Mesenchymal stem cell (in vitro differentiated cells and primary cell): Measurements from ENCODE around the gene MBTPS1.

Source experiments
- DNase-seq: peaks from one replicate; pipeline ENCODE4 v3.0.0-alpha.2; 2013
- H2AFZ ChIP-seq: one replicate; pipeline ENCODE4 v1.6.1; 2013; ENCODE audit warnings: low read depth, mild to moderate bottlenecking, control low read depth, inconsistent platforms, low read length, moderate library complexity
- H2AK5ac ChIP-seq: 2 replicates; pipeline ENCODE4 v1.6.1; 2013; ENCODE audit warnings: low read length, moderate library complexity, mild to moderate bottlenecking, inconsistent platforms; ENCODE audit not compliant: severe bottlenecking
- H2BK120ac ChIP-seq: one replicate; pipeline ENCODE4 v1.6.1; 2013; ENCODE audit warnings: low read depth, mild to moderate bottlenecking, inconsistent platforms, low read length, moderate library complexity
- H2BK12ac ChIP-seq, 2 experiments: one replicate each; pipeline ENCODE4 v1.6.1; 2013; ENCODE audit warnings: inconsistent platforms in 2 of 2, low read length in 2 of 2, mild to moderate bottlenecking in 2 of 2, moderate library complexity in 2 of 2, control low read depth in 1 of 2
- H2BK15ac ChIP-seq: one replicate; pipeline ENCODE4 v1.6.1; 2013; ENCODE audit warnings: mild to moderate bottlenecking, low read depth, inconsistent platforms; ENCODE audit not compliant: poor library complexity, severe bottlenecking
- H2BK5ac ChIP-seq: 2 replicates; pipeline ENCODE4 v1.6.1; 2013; ENCODE audit warnings: low read depth, mild to moderate bottlenecking, low read length, control low read depth, inconsistent platforms; ENCODE audit not compliant: poor library complexity, severe bottlenecking
- H3K14ac ChIP-seq, 2 experiments: one replicate each; pipeline ENCODE4 v1.6.1; 2013; ENCODE audit warnings: inconsistent platforms in 2 of 2, low read length in 2 of 2, control low read depth in 1 of 2, mild to moderate bottlenecking in 1 of 2, moderate library complexity in 1 of 2
- H3K18ac ChIP-seq, 2 experiments: one replicate each; pipeline ENCODE4 v1.6.1; 2013; ENCODE audit warnings: inconsistent platforms in 2 of 2, low read length in 2 of 2, control low read depth in 1 of 2, low read depth in 1 of 2, mild to moderate bottlenecking in 1 of 2
- H3K23ac ChIP-seq, 2 experiments: one replicate each; pipeline ENCODE4 v1.6.1; 2013; ENCODE audit warnings: inconsistent platforms in 2 of 2, low read length in 2 of 2, mild to moderate bottlenecking in 2 of 2, moderate library complexity in 2 of 2, control low read depth in 1 of 2
- H3K27ac ChIP-seq: 2 replicates; pipeline ENCODE4 v1.5.1; 2013; ENCODE audit warnings: mild to moderate bottlenecking, moderate library complexity, low read length, control low read depth, inconsistent platforms; ENCODE audit not compliant: poor library complexity, severe bottlenecking
- H3K27me3 ChIP-seq, 2 experiments: 2 replicates each; pipeline versions ENCODE4 v1.6.1 to v1.7.0; 2013; ENCODE audit warnings: low read length in 2 of 2, mild to moderate bottlenecking in 2 of 2, moderate library complexity in 2 of 2, control low read depth in 1 of 2, inconsistent platforms in 1 of 2; ENCODE audit not compliant: control insufficient read depth in 1 of 2, insufficient read depth in 1 of 2
- H3K36me3 ChIP-seq, 2 experiments: 2 replicates each; pipeline versions ENCODE4 v1.6.1 to v1.7.0; 2013; ENCODE audit warnings: low read length in 2 of 2, control low read depth in 1 of 2, inconsistent platforms in 1 of 2, low read depth in 1 of 2, mild to moderate bottlenecking in 1 of 2; ENCODE audit not compliant: insufficient read depth in 2 of 2, control insufficient read depth in 1 of 2
- H3K4ac ChIP-seq, 2 experiments: one replicate each; pipeline ENCODE4 v1.6.1; 2013; ENCODE audit warnings: inconsistent platforms in 2 of 2, low read length in 2 of 2, mild to moderate bottlenecking in 2 of 2, moderate library complexity in 2 of 2, control low read depth in 1 of 2, low read depth in 1 of 2
- H3K4me1 ChIP-seq: 2 replicates; pipeline ENCODE4 v1.6.1; 2013; ENCODE audit warnings: low read depth, low read length, control low read depth; ENCODE audit not compliant: control insufficient read depth, insufficient read depth
- H3K4me2 ChIP-seq: 2 replicates; pipeline ENCODE4 v1.6.1; 2013; ENCODE audit warnings: low read length, mild to moderate bottlenecking, inconsistent platforms; ENCODE audit not compliant: poor library complexity, severe bottlenecking
- H3K4me3 ChIP-seq, 2 experiments: 2 replicates each; pipeline versions ENCODE4 v1.5.1 to v1.7.0; 2013; ENCODE audit warnings: low read length in 2 of 2, mild to moderate bottlenecking in 2 of 2, control low read depth in 1 of 2, low read depth in 1 of 2; ENCODE audit not compliant: insufficient read depth in 1 of 2
- H3K79me1 ChIP-seq: replicated peaks from 2 replicates; pipeline ENCODE4 v1.6.1; 2013; ENCODE audit warnings: mild to moderate bottlenecking, control low read depth, low read length, inconsistent platforms; ENCODE audit not compliant: poor library complexity, severe bottlenecking
- H3K9ac ChIP-seq: 2 replicates; pipeline ENCODE4 v1.7.0; 2013; ENCODE audit warnings: mild to moderate bottlenecking, low read length, moderate library complexity
- H3K9me3 ChIP-seq: 2 replicates; pipeline ENCODE4 v1.7.0; 2013; ENCODE audit warnings: mild to moderate bottlenecking, low read length; ENCODE audit not compliant: control insufficient read depth
- H4K8ac ChIP-seq: one replicate; pipeline ENCODE4 v1.6.1; 2013; ENCODE audit warnings: inconsistent platforms, mild to moderate bottlenecking, low read length, moderate library complexity
- H4K91ac ChIP-seq: one replicate; pipeline ENCODE4 v1.6.1; 2013; ENCODE audit warnings: mild to moderate bottlenecking, low read length, inconsistent platforms
- WGBS: methylation state at CpG from one replicate; pipeline ENCODE4 v1.1.7; 2013; ENCODE audit warnings: mixed read lengths; 5-methylcytosine and 5-hydroxymethylcytosine counted together

MBTPS1 gene

GRCh38 chr16:84047206-84047605, 69.5 kb downstream of the MBTPS1 start:
- no peak overlapping the region for H2BK5ac ChIP-seq
- no peak overlapping the region for H3K4me3 ChIP-seq
- no peak overlapping the region for H2BK15ac ChIP-seq
- no peak overlapping the region for H3K9ac ChIP-seq
- H3K9me3 ChIP-seq = no peaks in the 10 kb centered on the region
- H3K18ac ChIP-seq = no peak overlapping the region
- no peak overlapping the region for H2AFZ ChIP-seq
- no peak overlapping the region for H4K91ac ChIP-seq
- no peak overlapping the region for H4K8ac ChIP-seq
- H3K36me3 ChIP-seq = peaks cover 38 to 44% of the 10 kb centered on the region in 2 experiments
- peaks cover 4% of the 10 kb centered on the region for H3K4me1 ChIP-seq
- H2BK12ac ChIP-seq = no peak overlapping the region
- H3K4ac ChIP-seq = no peak overlapping the region
- no peak overlapping the region for H3K23ac ChIP-seq
- H2AK5ac ChIP-seq = no peak overlapping the region
- no peak overlapping the region for H3K4me2 ChIP-seq
- H2BK120ac ChIP-seq = no peak overlapping the region
- no peak overlapping the region for H3K14ac ChIP-seq
- WGBS = 95% methylated on average over 6 of the region's 6 CpGs
- H3K79me1 ChIP-seq = peaks cover 5% of the 10 kb centered on the region
- DNase-seq = no peak
- peaks cover 23 to 29% of the 10 kb centered on the region in 2 experiments for H3K27me3 ChIP-seq
- no peak overlapping the region for H3K27ac ChIP-seq

DNA sequence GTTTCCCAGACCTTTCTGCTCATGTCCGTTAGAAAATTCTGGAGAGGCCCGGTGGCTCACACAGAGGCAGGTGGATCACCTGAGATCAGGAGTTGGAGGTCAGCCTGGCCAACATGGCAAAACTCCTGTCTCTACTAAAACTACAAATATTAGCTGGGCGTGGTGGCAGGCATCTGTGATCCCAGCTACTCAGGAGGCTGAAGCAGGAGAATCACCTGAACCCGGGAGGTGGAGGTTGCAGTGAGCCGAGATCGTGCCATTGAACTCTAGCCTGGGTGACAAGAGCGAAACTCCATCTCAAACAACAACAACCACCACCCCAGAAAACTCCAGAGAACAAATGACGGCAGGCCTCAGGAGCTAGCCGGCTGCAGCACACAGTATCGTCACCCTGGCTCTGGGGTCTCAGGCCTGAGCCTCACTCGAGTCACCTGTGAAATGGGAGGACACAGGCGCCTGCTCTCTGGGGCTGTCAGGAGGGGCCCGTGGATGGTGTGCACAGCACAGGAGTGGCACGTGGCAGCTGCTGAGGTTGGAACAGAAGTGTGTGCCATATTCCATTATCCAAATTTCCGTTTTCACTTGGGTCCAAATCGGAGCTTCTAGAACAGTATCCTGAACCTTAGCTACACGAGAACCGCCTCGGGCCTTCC, 70.8 kb downstream of the MBTPS1 start:
- DNase-seq = no peak
- Histone ChIP-seq H2AFZ (no peak overlapping the region), H3K36me3 (peaks cover 35 to 36% of the 10 kb centered on the region in 2 experiments), H4K91ac (no peak overlapping the region), H2BK5ac (no peak overlapping the region), H2BK15ac (no peak overlapping the region), H3K79me1 (peaks cover 4% of the 10 kb centered on the region), H3K9me3 (no peaks in the 10 kb centered on the region), H3K14ac (no peak overlapping the region), H2BK12ac (no peak overlapping the region), H3K4me1 (peaks cover 4% of the 10 kb centered on the region), H3K9ac (no peak overlapping the region), H4K8ac (no peak overlapping the region), H3K23ac (no peak overlapping the region), H3K27ac (no peak overlapping the region), H3K4me3 (no peak overlapping the region), H3K4me2 (no peak overlapping the region), H2BK120ac (no peak overlapping the region), H3K18ac (no peak overlapping the region), H3K27me3 (peaks cover 30 to 36% of the 10 kb centered on the region in 2 experiments), H3K4ac (no peak overlapping the region), H2AK5ac (no peak overlapping the region)
- WGBS = 96% methylated on average over 19 of the region's 19 CpGs

DNA sequence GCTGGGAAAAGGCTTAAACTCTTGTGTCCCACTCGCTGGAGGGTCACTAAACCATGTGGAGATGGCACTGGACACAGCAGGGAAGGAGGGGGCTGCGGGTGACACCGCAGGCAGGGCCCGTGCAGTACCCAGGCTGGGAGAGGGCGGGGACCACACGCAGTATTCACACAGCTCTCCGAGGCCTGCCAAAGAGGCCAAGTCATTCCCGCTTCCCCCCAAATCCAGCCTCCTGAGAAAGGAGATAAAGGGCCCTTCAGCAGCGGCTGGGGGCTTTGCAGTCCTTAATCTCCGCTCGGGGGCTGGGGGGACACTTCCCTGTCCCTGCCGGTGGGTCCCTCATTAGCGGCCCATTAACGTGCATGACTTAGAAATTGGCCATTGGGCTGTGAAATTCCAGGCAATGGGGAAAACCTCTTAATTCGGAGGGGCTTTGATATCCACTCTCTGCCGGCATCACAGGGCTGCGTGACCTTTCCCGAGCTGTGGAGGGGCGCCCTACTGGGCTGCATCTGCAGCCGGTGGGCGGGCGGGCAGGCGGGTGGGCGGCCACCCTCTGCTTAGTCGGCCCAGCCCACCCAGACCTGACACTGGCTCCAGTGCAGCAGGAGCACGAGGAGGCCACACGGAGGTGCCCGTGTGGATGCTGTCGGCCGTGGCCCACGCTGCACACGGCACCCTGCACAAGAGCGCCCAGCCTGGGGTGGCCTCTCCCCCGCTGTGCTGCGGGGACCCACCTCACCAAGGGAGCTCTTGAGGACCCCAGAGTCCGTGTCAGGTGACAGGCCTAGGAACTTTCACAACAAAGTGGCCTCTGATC, 71.5 kb downstream of the MBTPS1 start:
- no peak overlapping the region for H2BK12ac ChIP-seq
- DNase-seq = no peak
- H4K91ac ChIP-seq = no peak overlapping the region
- peaks cover 38 to 41% of the 10 kb centered on the region in 2 experiments for H3K27me3 ChIP-seq
- H3K4ac ChIP-seq = no peak overlapping the region
- no peak overlapping the region for H2AK5ac ChIP-seq
- H2AFZ ChIP-seq = no peak overlapping the region
- H3K9ac ChIP-seq = no peak overlapping the region
- no peak overlapping the region for H3K18ac ChIP-seq
- no peak overlapping the region for H3K4me3 ChIP-seq
- no peak overlapping the region for H2BK5ac ChIP-seq
- no peak overlapping the region for H3K14ac ChIP-seq
- peaks cover 30 to 32% of the 10 kb centered on the region in 2 experiments for H3K36me3 ChIP-seq
- H3K4me2 ChIP-seq = no peak overlapping the region
- peaks cover 4% of the 10 kb centered on the region for H3K4me1 ChIP-seq
- H2BK120ac ChIP-seq = no peak overlapping the region
- WGBS = 71% methylated on average over 34 of the region's 36 CpGs
- peaks cover 3% of the 10 kb centered on the region for H3K79me1 ChIP-seq
- no peak overlapping the region for H2BK15ac ChIP-seq
- H3K27ac ChIP-seq = no peak overlapping the region
- H4K8ac ChIP-seq = no peak overlapping the region
- H3K9me3 ChIP-seq = no peaks in the 10 kb centered on the region
- no peak overlapping the region for H3K23ac ChIP-seq

DNA sequence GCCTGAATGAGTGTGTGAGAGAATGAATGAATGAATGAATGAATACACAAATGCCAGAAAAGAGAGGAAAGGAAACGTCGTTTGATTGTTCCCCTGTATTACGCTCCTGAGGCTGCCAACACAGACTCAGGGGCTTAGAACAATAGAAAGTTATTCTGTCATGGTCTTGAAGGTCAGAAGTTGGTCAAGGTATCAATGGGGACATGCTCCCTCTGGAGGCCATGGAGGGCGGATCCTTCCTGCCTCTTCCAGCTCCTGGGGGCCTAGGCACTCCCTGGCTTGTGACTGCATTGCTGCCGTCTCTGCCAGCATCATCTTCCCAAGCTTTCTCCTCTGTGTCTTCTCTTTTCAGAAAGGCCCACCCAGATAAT, 72.6 kb downstream of the MBTPS1 start:
- no peak overlapping the region for H2AFZ ChIP-seq
- no peak overlapping the region for H2BK12ac ChIP-seq
- no peak overlapping the region for H2BK15ac ChIP-seq
- peaks cover 4% of the 10 kb centered on the region for H3K4me1 ChIP-seq
- H4K91ac ChIP-seq = no peak overlapping the region
- H3K27ac ChIP-seq = no peak overlapping the region
- H3K4ac ChIP-seq = no peak overlapping the region
- no peak overlapping the region for H3K9ac ChIP-seq
- no peak overlapping the region for H4K8ac ChIP-seq
- H3K9me3 ChIP-seq = no peaks in the 10 kb centered on the region
- no peak overlapping the region for H3K4me3 ChIP-seq
- H2BK120ac ChIP-seq = no peak overlapping the region
- H3K36me3 ChIP-seq = peaks cover 19 to 21% of the 10 kb centered on the region in 2 experiments
- no peak overlapping the region for H3K4me2 ChIP-seq
- H2BK5ac ChIP-seq = no peak overlapping the region
- peak; percentile 38 for DNase-seq
- H3K79me1 ChIP-seq = no peaks in the 10 kb centered on the region
- WGBS = 72% methylated on average over 5 of the region's 5 CpGs
- no peak overlapping the region for H3K14ac ChIP-seq
- H3K27me3 ChIP-seq = peaks cover 44 to 47% of the 10 kb centered on the region in 2 experiments
- no peak overlapping the region for H2AK5ac ChIP-seq
- H3K18ac ChIP-seq = no peak overlapping the region
- H3K23ac ChIP-seq = no peak overlapping the region
